HEK293T (cell line): ENCODE results near the gene LAMTOR1.

Experiments used
- ARNT ChIP-seq: fragments of 450-650 bp; IDR thresholded peaks from 2 replicates; pipeline ENCODE4 v1.6.1; 2017; ENCODE audit warnings: mild to moderate bottlenecking
- BHLHE40 ChIP-seq: fragments of 450-650 bp; IDR thresholded peaks from 2 replicates; pipeline ENCODE4 v1.6.1; 2016; ENCODE audit warnings: mild to moderate bottlenecking, moderate library complexity, borderline replicate concordance
- FOXA1 ChIP-seq: fragments of 450-650 bp; IDR thresholded peaks from 2 replicates; pipeline ENCODE4 v1.6.1; 2016; ENCODE audit warnings: mild to moderate bottlenecking
- FOXK2 ChIP-seq: fragments of 450-650 bp; IDR thresholded peaks from 2 replicates; pipeline ENCODE4 v1.6.1; 2016; ENCODE audit warnings: mild to moderate bottlenecking
- FOXM1 ChIP-seq: fragments of 450-650 bp; IDR thresholded peaks from 2 replicates; pipeline ENCODE4 v1.6.1; 2017; ENCODE audit warnings: mild to moderate bottlenecking, borderline replicate concordance
- NFRKB ChIP-seq: fragments of 450-650 bp; IDR thresholded peaks from 2 replicates; pipeline ENCODE4 v1.6.1; 2016; ENCODE audit warnings: mild to moderate bottlenecking, moderate library complexity
- SUZ12 ChIP-seq: fragments of 450-650 bp; IDR thresholded peaks from 2 replicates; pipeline ENCODE4 v1.6.1; 2016; ENCODE audit warnings: mild to moderate bottlenecking

DNA sequence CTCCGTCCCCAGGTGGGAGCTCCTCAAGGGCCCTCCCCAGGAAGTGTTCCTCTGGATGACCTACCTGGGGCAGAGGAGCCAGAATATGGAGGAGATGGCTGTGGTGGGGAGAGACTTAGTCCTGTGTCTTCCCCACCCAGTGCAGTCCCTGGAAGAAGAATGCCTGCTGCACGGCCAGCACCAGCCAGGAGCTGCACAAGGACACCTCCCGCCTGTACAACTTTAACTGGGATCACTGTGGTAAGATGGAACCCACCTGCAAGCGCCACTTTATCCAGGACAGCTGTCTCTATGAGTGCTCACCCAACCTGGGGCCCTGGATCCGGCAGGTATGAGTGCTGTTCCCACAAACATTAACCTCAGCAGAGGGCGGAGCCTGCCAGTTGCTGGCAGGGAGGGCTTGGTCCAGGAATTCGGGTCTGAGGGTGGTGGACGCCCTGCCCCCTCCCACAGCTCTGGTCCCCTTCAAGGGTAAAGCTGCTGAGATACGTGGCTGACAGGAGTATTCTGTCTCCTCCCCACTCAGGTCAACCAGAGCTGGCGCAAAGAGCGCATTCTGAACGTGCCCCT, 35.8 kb upstream of the LAMTOR1 start:
- TF ChIP-seq FOXK2 (no peak), SUZ12 (no peak), FOXA1 (no peak), FOXM1 (no peak), ARNT (no peak), NFRKB (no peak), BHLHE40 (no peak)
